MM.1S (cell line): ENCODE data around the gene KAT2B.

Source experiments
- CTCF ChIP-seq: fragments of 300-600 bp; sonication (generic); IDR thresholded peaks from 2 replicates; pipeline ENCODE4 v1.5.1; 2016; ENCODE audit warnings: antibody characterized with exemption, low read length, mixed read lengths
- EZH2 ChIP-seq: fragments of 300-600 bp; sonication (generic); optimal IDR thresholded peaks from 2 replicates; pipeline ENCODE3; 2017; ENCODE audit warnings: low read depth, mild to moderate bottlenecking, antibody characterized with exemption, low read length, mixed read lengths

DNA sequence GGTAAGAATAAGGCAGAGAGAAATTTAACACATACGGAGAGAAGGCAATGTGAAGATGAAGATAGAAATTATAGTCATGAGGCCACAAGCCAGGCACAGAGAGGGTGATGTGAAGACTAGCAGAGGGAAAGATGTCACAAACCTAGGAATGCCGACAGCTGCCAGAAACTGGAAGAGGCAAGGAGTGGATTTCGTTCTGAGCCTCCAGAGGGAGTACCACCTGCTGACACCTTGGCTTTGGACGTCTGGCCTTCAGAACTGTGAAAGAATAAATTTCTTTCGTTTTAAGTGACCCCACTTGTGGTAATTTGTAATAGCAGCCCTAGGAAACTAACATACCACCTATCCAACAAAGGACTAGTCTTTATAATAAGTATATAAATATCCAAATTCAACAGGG, 150.7 kb downstream of the KAT2B start:
- TF ChIP-seq CTCF, result no peak
- TF ChIP-seq EZH2, result no peak
